HL-60/S4 (cell line): ENCODE results near the gene SMPD2.

Experiments
- in situ Hi-C: fragments of 300-500 bp; cut with MboI; formaldehyde crosslinking; loops from 2 replicates; pipeline ENCODE4 v1.14.3; 2022; ENCODE audit warnings: low sequenced_read_pairs

Gene SMPD2

GRCh38 chr6:109483735-109484057 is 43.2 kb downstream of the SMPD2 start:
- in situ Hi-C loops = no loop called here

GRCh38 chr6:109484122-109484521 is 43.6 kb downstream of the SMPD2 start:
- in situ Hi-C loops = no loop called here

GRCh38 chr6:109485266-109485935 is 44.9 kb downstream of the SMPD2 start:
- in situ Hi-C loops = no loop called here

GRCh38 chr6:109486068-109486467 is 45.5 kb downstream of the SMPD2 start:
- in situ Hi-C loops = no loop called here

GRCh38 chr6:109488001-109488400 is 47.5 kb downstream of the SMPD2 start:
- in situ Hi-C loops = no loop called here

- in situ Hi-C loops = no loop called here
These were observed 50.2 kb downstream of the SMPD2 start for GRCh38 chr6:109490713-109491112.

- in situ Hi-C loops = no loop called here
These were observed 50.8 kb downstream of the SMPD2 start for GRCh38 chr6:109491207-109491938.
